Measurements from ENCODE around the gene SYPL2. TPM values are rescaled to one million over a fixed set of nuclear protein-coding genes. Genes with fewer than 3 reads are reported as not detected.

Gene SYPL2
- total RNA-seq = 0.53 and 1.7 TPM in 2 replicates

GRCh38 chr1:109466452-109467300 is at the start of gene SYPL2:
Gene SYPL2, plus strand, starts transcription at chr1:109466546. Its CDS starts 298 bp downstream, at chr1:109466844.

GRCh38 chr1:109426281-109427170 is 39.8 kb upstream of the SYPL2 start, which contains the start of gene PSMA5:
Gene PSMA5, minus strand, starts transcription at chr1:109426448. Its CDS starts 118 bp downstream, at chr1:109426330.

GRCh38 chr1:109483672-109484518 is 17.5 kb downstream of the SYPL2 start, which contains the start of gene ATXN7L2:
Gene ATXN7L2, plus strand, starts transcription at chr1:109483905. Its CDS starts 49 bp downstream, at chr1:109483954.

GRCh38 chr1:109493805-109494539 is 27.6 kb downstream of the SYPL2 start, which contains the start of gene CYB561D1:
Gene CYB561D1, plus strand, starts transcription at chr1:109494094. Its CDS starts 46 bp downstream, at chr1:109494140.

GRCh38 chr1:109509176-109510134 is 43.1 kb downstream of the SYPL2 start, which contains the start of gene AMIGO1:
Gene AMIGO1, minus strand, starts transcription at chr1:109509727. Its CDS starts 815 bp downstream, at chr1:109508912.

Other genes with a start within 250 kb of the SYPL2 start
- 0.29 and 0.35 TPM in 2 replicates for gene CELSR2, start 217.0 kb upstream of the SYPL2 start, total RNA-seq
- 35.4 and 42.1 TPM in 2 replicates for gene PSRC1, start 183.4 kb upstream of the SYPL2 start, total RNA-seq
- gene MYBPHL, start 159.5 kb upstream of the SYPL2 start, total RNA-seq = not detected in 2 replicates
- gene SORT1, start 68.6 kb upstream of the SYPL2 start, total RNA-seq = 9.2 and 10.8 TPM in 2 replicates
- 60.3 and 61.0 TPM in 2 replicates for gene PSMA5, start 40.1 kb upstream of the SYPL2 start, total RNA-seq
- gene ATXN7L2, start 17.4 kb downstream of the SYPL2 start, total RNA-seq = 3.0 and 4.0 TPM in 2 replicates
- 5.5 and 6.1 TPM in 2 replicates for gene CYB561D1, start 27.5 kb downstream of the SYPL2 start, total RNA-seq
- 0.58 and 0.89 TPM in 2 replicates for gene AMIGO1, start 43.2 kb downstream of the SYPL2 start, total RNA-seq
- not detected in 2 replicates for gene GPR61, start 73.3 kb downstream of the SYPL2 start, total RNA-seq
- gene GNAI3, start 82.1 kb downstream of the SYPL2 start, total RNA-seq = 11.2 and 13.1 TPM in 2 replicates
- under 0.01 and 0.89 TPM in 2 replicates for gene GNAT2, start 153.1 kb downstream of the SYPL2 start, total RNA-seq
- 79.3 and 98.5 TPM in 2 replicates for gene AMPD2, start 153.3 kb downstream of the SYPL2 start, total RNA-seq
- gene GSTM4, start 189.6 kb downstream of the SYPL2 start, total RNA-seq = 23.7 and 37.8 TPM in 2 replicates
- 19.3 and 22.0 TPM in 2 replicates for gene GSTM2, start 201.5 kb downstream of the SYPL2 start, total RNA-seq
- gene GSTM1, start 221.3 kb downstream of the SYPL2 start, total RNA-seq = 31.0 and 32.3 TPM in 2 replicates
- 2.9 and 8.5 TPM in 2 replicates for gene GSTM5, start 245.7 kb downstream of the SYPL2 start, total RNA-seq

All from myometrial cell (primary cell).